Endothelial cell of umbilical vein (primary cell): ENCODE data around the gene KCNC4. TPM values are rescaled to one million over a fixed set of nuclear protein-coding genes. Genes with fewer than 3 reads are reported as not detected.

Experiments used
- BruUV-seq: library from RNA; stranded (reverse); fragments of 400-500 nt; replicated peaks from 2 replicates; lab custom pipeline; 2021; lab: Mats Ljungman, UMichigan
- CTCF ChIA-PET: fragments of 300-600, 350-600 bp; sonication (Branson Sonifier 250); formaldehyde crosslinking; loops from one replicate; lab custom pipeline; 2021; ENCODE audit warnings: antibody characterized with exemption, inconsistent platforms; lab: Charles Lee
- POLR2A ChIA-PET: fragments of 300-600, 350-600 bp; sonication (Branson Sonifier 250); formaldehyde crosslinking; loops from one replicate; lab custom pipeline; 2021; ENCODE audit warnings: antibody characterized with exemption, inconsistent platforms; lab: Charles Lee
- DNase-seq: peaks from one replicate; pipeline ENCODE4 v3.0.0-alpha.2; 2011; ENCODE audit warnings: low read depth, low spot score
- FAIRE-seq: peaks from 2 replicates; lab custom pipeline; 2011; peaks lifted over from hg19 to GRCh38; lab: Jason Lieb, UNC
- H2AFZ ChIP-seq: 2 replicates; pipeline ENCODE4 v1.6.0; 2012; ENCODE audit warnings: low read depth, low read length, control low read depth, inconsistent platforms
- H3K27ac ChIP-seq: 2 replicates; pipeline ENCODE4 v1.5.1; 2011; ENCODE audit warnings: low read depth, mild to moderate bottlenecking, control low read depth, low read length, moderate library complexity; ENCODE audit not compliant: insufficient read depth
- H3K27me3 ChIP-seq, 2 experiments: 2 replicates each; pipeline versions ENCODE4 v1.6.0 to v1.6.1; 2011; ENCODE audit warnings: low read length in 2 of 2, mixed read lengths in 1 of 2; ENCODE audit not compliant: control insufficient read depth in 2 of 2, insufficient read depth in 2 of 2
- H3K36me3 ChIP-seq, 2 experiments: 2 replicates in 1 of 2; 3 replicates in 1 of 2; pipeline ENCODE4 v1.5.1; 2011; ENCODE audit warnings: low read length in 2 of 2, mild to moderate bottlenecking in 1 of 2, moderate library complexity in 1 of 2; ENCODE audit not compliant: control insufficient read depth in 2 of 2, insufficient read depth in 2 of 2; ENCODE audit errors: extremely low read depth in 1 of 2
- H3K4me1 ChIP-seq: 3 replicates; pipeline ENCODE4 v1.5.1; 2011; ENCODE audit warnings: mild to moderate bottlenecking, low read length; ENCODE audit not compliant: control insufficient read depth, insufficient read depth; ENCODE audit errors: extremely low read depth
- H3K4me2 ChIP-seq: 2 replicates; pipeline ENCODE4 v1.6.1; 2011; ENCODE audit warnings: low read length, control low read depth, mixed read lengths; ENCODE audit not compliant: insufficient read depth
- H3K4me3 ChIP-seq, 3 experiments: fragments of 200-600 bp in 1 of 3; sonication (generic), shearing (Covaris generic) in 1 of 3; replicated peaks in 1 of 3; 2 replicates each; pipeline ENCODE4 v1.5.1; 2011 to 2016; ENCODE audit warnings: control low read depth in 3 of 3, low read length in 3 of 3, mild to moderate bottlenecking in 2 of 3, inconsistent platforms in 1 of 3, low read depth in 1 of 3, moderate library complexity in 1 of 3; ENCODE audit not compliant: insufficient read depth in 1 of 3
- H3K79me2 ChIP-seq: 2 replicates; pipeline ENCODE4 v1.6.0; 2012; ENCODE audit warnings: low read length, inconsistent platforms; ENCODE audit not compliant: control insufficient read depth, insufficient read depth
- H3K9ac ChIP-seq: replicated peaks from 2 replicates; pipeline ENCODE3; 2011; ENCODE audit warnings: low read length, control low read depth; ENCODE audit not compliant: insufficient read depth; ENCODE audit errors: extremely low read depth
- H3K9me1 ChIP-seq: replicated peaks from 3 replicates; pipeline ENCODE4 v1.6.0; 2011; ENCODE audit warnings: mild to moderate bottlenecking, low read length; ENCODE audit not compliant: control insufficient read depth, insufficient read depth; ENCODE audit errors: extremely low read depth
- H3K9me3 ChIP-seq: replicated peaks from 2 replicates; pipeline ENCODE4 v1.5.1; 2012; ENCODE audit warnings: low read length, inconsistent platforms; ENCODE audit not compliant: control insufficient read depth, insufficient read depth
- H4K20me1 ChIP-seq: replicated peaks from 2 replicates; pipeline ENCODE3; 2011; ENCODE audit warnings: mild to moderate bottlenecking, low read length; ENCODE audit not compliant: control insufficient read depth, insufficient read depth; ENCODE audit errors: extremely low read depth
- CTCF ChIP-seq, 2 donors: IDR thresholded peaks; 1 replicate in 1 of 2; 2 replicates in 1 of 2; pipeline ENCODE4 v1.5.1; 2011; ENCODE audit warnings: low read length in 2 of 2, mild to moderate bottlenecking in 2 of 2, moderate library complexity in 2 of 2, control low read depth in 1 of 2, inconsistent platforms in 1 of 2, low read depth in 1 of 2; ENCODE audit not compliant: insufficient read depth in 1 of 2; ENCODE audit errors: extremely low read depth in 1 of 2
- EZH2 ChIP-seq: IDR thresholded peaks from 2 replicates; pipeline ENCODE4 v1.6.1; 2012; ENCODE audit warnings: borderline replicate concordance, low read depth, mild to moderate bottlenecking, moderate library complexity, low read length, inconsistent platforms; ENCODE audit not compliant: severe bottlenecking
- FOS ChIP-seq: IDR thresholded peaks from 2 replicates; pipeline ENCODE4 v1.6.1; 2011; ENCODE audit warnings: mild to moderate bottlenecking, low read length, moderate library complexity, borderline replicate concordance; ENCODE audit not compliant: insufficient read depth
- GATA2 ChIP-seq: IDR thresholded peaks from 2 replicates; pipeline ENCODE4 v1.7.0; 2011; ENCODE audit warnings: low read depth, mild to moderate bottlenecking, moderate library complexity, mixed read lengths, low read length; ENCODE audit not compliant: insufficient read length, insufficient read depth
- JUN ChIP-seq: IDR thresholded peaks from 2 replicates; pipeline ENCODE4 v1.6.1; 2011; ENCODE audit warnings: borderline replicate concordance, low read depth; ENCODE audit not compliant: insufficient read length, insufficient read depth
- MAX ChIP-seq: IDR thresholded peaks from 2 replicates; pipeline ENCODE4 v1.6.1; 2011; ENCODE audit not compliant: insufficient read depth, insufficient read length
- MYC ChIP-seq: IDR thresholded peaks from one replicate; pipeline ENCODE4 v1.6.1; 2011; ENCODE audit warnings: mild to moderate bottlenecking, low read depth, low read length
- POLR2A ChIP-seq: IDR thresholded peaks from 2 replicates; pipeline ENCODE4 v1.6.1; 2012; ENCODE audit warnings: low read depth, mild to moderate bottlenecking, control low read depth, low read length
- POLR2AphosphoS5 ChIP-seq: IDR thresholded peaks from 2 replicates; pipeline ENCODE4 v1.6.1; 2012; ENCODE audit warnings: low read depth, mild to moderate bottlenecking, control low read depth, low read length, moderate library complexity; ENCODE audit not compliant: insufficient read depth
- dilution Hi-C: fragments of 300-500 bp; cut with MboI; formaldehyde crosslinking; loops from one replicate; pipeline ENCODE4 v1.15.0; 2019; ENCODE audit warnings: low sequenced_read_pairs; ENCODE audit not compliant: extremely low pct_ligation_motif_present
- intact Hi-C: fragments of 100-400 bp; cut with micrococcal nuclease; formaldehyde crosslinking; loops from one replicate; pipeline ENCODE4 v1.10.0; 2022
- polyA plus RNA-seq, 4 experiments: library from polyadenylated mRNA; depleted of rRNA in 3 of 4; stranded (reverse) in 3 of 4; unstranded in 1 of 4; fragments of >200 nt; gene quantifications; 2 replicates each; pipeline versions ENCODE4 v1.2.1 to v1.2.3, GENCODE V29; 2011 to 2012; ENCODE audit warnings: missing spikeins in 1 of 4
- total RNA-seq: library from RNA; stranded (reverse); gene quantifications from 2 replicates; pipeline ENCODE4 v1.2.3, GENCODE V29; 2021

Gene KCNC4
- total and polyA plus RNA-seq, 2 donors (not counting 3 experiments of a cell fraction or from before 2014, with no cell fraction given): 6.7 to 22.5 TPM

GRCh38 chr1:110185181-110185580, 24.9 kb upstream of the KCNC4 start:
- Histone ChIP-seq H3K27me3 (peaks cover 8 to 24% of the 10 kb centered on the region in 2 experiments), H3K79me2 (no peaks in the 10 kb centered on the region), H3K9me3 (no peaks in the 10 kb centered on the region), H3K27ac (no peak overlapping the region), H3K9ac (no peak overlapping the region), H3K9me1 (no peaks in the 10 kb centered on the region), H3K4me2 (no peak overlapping the region), H3K4me3 (no peak overlapping the region), H2AFZ (no peak overlapping the region), H3K36me3 (no peaks in the 10 kb centered on the region), H3K4me1 (no peaks in the 10 kb centered on the region), H4K20me1 (no peaks in the 10 kb centered on the region)
- no TSS peak for BruUV-seq
- no peak for TF ChIP-seq POLR2AphosphoS5
- no peak for TF ChIP-seq MYC
- TF ChIP-seq POLR2A: no peak
- no peak for TF ChIP-seq MAX
- no peak for TF ChIP-seq GATA2
- TF ChIP-seq CTCF (IDR thresholded peaks at IDR 0.05; ENCODE audit: extremely low read depth in 1 of 2, insufficient read depth in 1 of 2, low read depth in 1 of 2, low read length in 2 of 2): no peak
- no peak for TF ChIP-seq JUN
- TF ChIP-seq FOS: no peak
- TF ChIP-seq EZH2: no peak
- intact Hi-C loops: no loop called here
- dilution Hi-C loops: no loop called here
- CTCF ChIA-PET: interaction anchor here (1.0 to 1.5 kb wide), 2 partner anchors 127 to 311 kb away, joined by 3 read pairs; no protein-coding TSS in a partner anchor
- FAIRE-seq (no peak), DNase-seq (no peak)
- POLR2A ChIA-PET: no interaction called here
